GM12878 (cell line): Measurements from ENCODE around the gene NGRN. TPM values are rescaled to one million over a fixed set of nuclear protein-coding genes. Genes with fewer than 3 reads are reported as not detected.

Experiments
- CHD1 ChIP-seq: IDR thresholded peaks from 2 replicates; pipeline ENCODE4 v1.6.1; 2012; ENCODE audit warnings: low read depth, low read length, improper control_type of control experiment
- CHD4 ChIP-seq: fragments of 200-600 bp; sonication (generic); IDR thresholded peaks from 2 replicates; pipeline ENCODE4 v1.6.1; 2016; ENCODE audit warnings: mild to moderate bottlenecking
- IKZF1 ChIP-seq: fragments of 450-650 bp; conservative IDR thresholded peaks from 2 replicates; pipeline ENCODE4 v1.6.1; 2017; ENCODE audit warnings: antibody characterized with exemption, mild to moderate bottlenecking
- KAT2A ChIP-seq: conservative IDR thresholded peaks from 2 replicates; pipeline ENCODE4 v1.6.1; 2011; ENCODE audit warnings: low read depth, low read length; ENCODE audit not compliant: control insufficient read depth
- MTA2 ChIP-seq: fragments of 450-650 bp; IDR thresholded peaks from 2 replicates; pipeline ENCODE4 v1.6.1; 2016; ENCODE audit warnings: low read depth, mild to moderate bottlenecking, moderate library complexity
- MTA3 ChIP-seq: IDR thresholded peaks from 2 replicates; pipeline ENCODE4 v1.6.1; 2012; ENCODE audit warnings: low read length, inconsistent platforms, borderline replicate concordance
- MYC ChIP-seq: IDR thresholded peaks from 2 replicates; pipeline ENCODE4 v1.6.1; 2011; ENCODE audit warnings: mild to moderate bottlenecking, low read length, moderate library complexity, inconsistent platforms; ENCODE audit not compliant: insufficient read depth, insufficient replicate concordance, insufficient read length, severe bottlenecking
- NFYB ChIP-seq: IDR thresholded peaks from 2 replicates; pipeline ENCODE4 v1.6.1; 2011; ENCODE audit warnings: low read depth, mild to moderate bottlenecking, low read length, improper control_type of control experiment, moderate library complexity; ENCODE audit not compliant: insufficient read depth
- NR2F1 ChIP-seq: fragments of 450-650 bp; conservative IDR thresholded peaks from 2 replicates; pipeline ENCODE4 v1.6.1; 2017; ENCODE audit warnings: mild to moderate bottlenecking
- POLR2A ChIP-seq: IDR thresholded peaks from 2 replicates; pipeline ENCODE4 v1.6.1; 2011; ENCODE audit warnings: low read depth, mild to moderate bottlenecking, low read length
- RCOR1 ChIP-seq: conservative IDR thresholded peaks from 2 replicates; pipeline ENCODE4 v1.6.1; 2012; ENCODE audit warnings: low read depth, low read length, improper control_type of control experiment
- SIN3A ChIP-seq: IDR thresholded peaks from 2 replicates; pipeline ENCODE4 v1.6.1; 2012; ENCODE audit warnings: low read depth, low read length, improper control_type of control experiment
- SMAD5 ChIP-seq: IDR thresholded peaks from 2 replicates; pipeline ENCODE4 v1.6.1; 2016; ENCODE audit warnings: antibody characterized with exemption, low read depth
- SMARCA5 ChIP-seq: fragments of 450-650 bp; IDR thresholded peaks from 2 replicates; pipeline ENCODE4 v1.6.1; 2017; ENCODE audit warnings: mild to moderate bottlenecking
- TBL1XR1 ChIP-seq: IDR thresholded peaks from 2 replicates; pipeline ENCODE4 v1.6.1; 2012; ENCODE audit warnings: low read depth, low read length, improper control_type of control experiment
- ZBTB4 ChIP-seq: fragments of 450-650 bp; formaldehyde crosslinking; IDR thresholded peaks from 2 replicates; pipeline ENCODE4 v1.4.0; 2022; ENCODE audit warnings: mild to moderate bottlenecking, moderate library complexity
- ZNF274 ChIP-seq: IDR thresholded peaks from one replicate; pipeline ENCODE4 v1.8.0; 2011; ENCODE audit not compliant: insufficient read length, insufficient read depth
- ZNF687 ChIP-seq: fragments of 450-650 bp; IDR thresholded peaks from 2 replicates; pipeline ENCODE4 v1.6.1; 2017; ENCODE audit warnings: mild to moderate bottlenecking, moderate library complexity
- polyA plus RNA-seq, 11 experiments: library from polyadenylated mRNA; depleted of rRNA in 4 of 11; unstranded in 6 of 11; stranded (reverse) in 5 of 11; fragments of >200 nt; fragmentation: Nextera tagmentation in 4 of 11; fragmentation: Illumina TruSeq in 1 of 11; extraction: Ambion mirVana in 4 of 11; extraction: Trizol in 1 of 11; gene quantifications; 1 replicate in 1 of 11; 2 replicates in 10 of 11; pipeline versions ENCODE4 v1.2.1 to v1.2.3, GENCODE V29; 2011 to 2016; ENCODE audit warnings: inconsistent platforms in 2 of 11, missing spikeins in 2 of 11, low read depth in 1 of 11
- total RNA-seq, 4 experiments: library from RNA; depleted of rRNA in 3 of 4; stranded (reverse); fragments of >200 nt in 3 of 4; fragmentation: Illumina TruSeq in 1 of 4; extraction: Trizol in 1 of 4; gene quantifications; 2 replicates each; pipeline versions ENCODE4 v1.2.1 to v1.2.3, GENCODE V29; 2013 to 2021
- TF ChIP-seq, protein P1 (sequence below): IDR thresholded peaks from 2 replicates; pipeline ENCODE4 v1.6.1; 2012; ENCODE audit warnings: low read depth, low read length, improper control_type of control experiment
- TF ChIP-seq, protein P2 (sequence below): fragments of 150-350 bp; IDR thresholded peaks from 2 replicates; pipeline ENCODE4 v1.6.1; 2016; ENCODE audit warnings: low read depth, low read length

NGRN gene
- total and polyA plus RNA-seq, 10 of the 15 experiments (the other 5 are each of a cell fraction or from before 2014, with no cell fraction given) = 5.8 to 31.3 (median 23.2) TPM

GRCh38 chr15:90234096-90234988, 31.1 kb upstream of the NGRN start, which contains the start of gene GDPGP1 (continued):
- TF ChIP-seq MTA3 (no peak), IKZF1 (no peak), NR2F1 (peak; percentile 94), ZBTB4 (CRISPR knock-in tag) (no peak), KAT2A (no peak), RCOR1 (no peak), POLR2A (peak; percentile 92), CHD1 (no peak), MYC (no peak), NFYB (no peak), TBL1XR1 (no peak), SMARCA5 (0 out of 2 replicates have a peak, but pooled peaks have one; percentile 22), MTA2 (0 out of 2 replicates have a peak, but pooled peaks have one; percentile 23), ZNF274 (no peak), ZNF687 (peak; percentile 84), SMAD5 (no peak), CHD4 (no peak), SIN3A (no peak; the same call in 1 of the 2 replicates)
- TF ChIP-seq, protein P1, sequence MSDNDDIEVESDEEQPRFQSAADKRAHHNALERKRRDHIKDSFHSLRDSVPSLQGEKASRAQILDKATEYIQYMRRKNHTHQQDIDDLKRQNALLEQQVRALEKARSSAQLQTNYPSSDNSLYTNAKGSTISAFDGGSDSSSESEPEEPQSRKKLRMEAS = no peak
- TF ChIP-seq, protein P2, sequence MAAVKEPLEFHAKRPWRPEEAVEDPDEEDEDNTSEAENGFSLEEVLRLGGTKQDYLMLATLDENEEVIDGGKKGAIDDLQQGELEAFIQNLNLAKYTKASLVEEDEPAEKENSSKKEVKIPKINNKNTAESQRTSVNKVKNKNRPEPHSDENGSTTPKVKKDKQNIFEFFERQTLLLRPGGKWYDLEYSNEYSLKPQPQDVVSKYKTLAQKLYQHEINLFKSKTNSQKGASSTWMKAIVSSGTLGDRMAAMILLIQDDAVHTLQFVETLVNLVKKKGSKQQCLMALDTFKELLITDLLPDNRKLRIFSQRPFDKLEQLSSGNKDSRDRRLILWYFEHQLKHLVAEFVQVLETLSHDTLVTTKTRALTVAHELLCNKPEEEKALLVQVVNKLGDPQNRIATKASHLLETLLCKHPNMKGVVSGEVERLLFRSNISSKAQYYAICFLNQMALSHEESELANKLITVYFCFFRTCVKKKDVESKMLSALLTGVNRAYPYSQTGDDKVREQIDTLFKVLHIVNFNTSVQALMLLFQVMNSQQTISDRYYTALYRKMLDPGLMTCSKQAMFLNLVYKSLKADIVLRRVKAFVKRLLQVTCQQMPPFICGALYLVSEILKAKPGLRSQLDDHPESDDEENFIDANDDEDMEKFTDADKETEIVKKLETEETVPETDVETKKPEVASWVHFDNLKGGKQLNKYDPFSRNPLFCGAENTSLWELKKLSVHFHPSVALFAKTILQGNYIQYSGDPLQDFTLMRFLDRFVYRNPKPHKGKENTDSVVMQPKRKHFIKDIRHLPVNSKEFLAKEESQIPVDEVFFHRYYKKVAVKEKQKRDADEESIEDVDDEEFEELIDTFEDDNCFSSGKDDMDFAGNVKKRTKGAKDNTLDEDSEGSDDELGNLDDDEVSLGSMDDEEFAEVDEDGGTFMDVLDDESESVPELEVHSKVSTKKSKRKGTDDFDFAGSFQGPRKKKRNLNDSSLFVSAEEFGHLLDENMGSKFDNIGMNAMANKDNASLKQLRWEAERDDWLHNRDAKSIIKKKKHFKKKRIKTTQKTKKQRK = no peak
